SU-DHL-6 (cell line): ENCODE data around the gene C2orf80.

Experiments used
- EZH2phosphoT487 ChIP-seq: fragments of 200-600 bp; sonication (generic), shearing (Covaris generic); conservative IDR thresholded peaks from 2 replicates; pipeline ENCODE4 v1.6.1; 2018; ENCODE audit warnings: mild to moderate bottlenecking, antibody characterized with exemption, low read length, moderate library complexity, mixed read lengths
- TF ChIP-seq, protein P1 (sequence below): fragments of 200-600 bp; sonication (generic); IDR thresholded peaks from one replicate; pipeline ENCODE4 v1.5.1; 2017; ENCODE audit warnings: antibody characterized with exemption, mild to moderate bottlenecking, low read length, moderate library complexity; ENCODE audit not compliant: insufficient read depth, poor library complexity, severe bottlenecking

DNA sequence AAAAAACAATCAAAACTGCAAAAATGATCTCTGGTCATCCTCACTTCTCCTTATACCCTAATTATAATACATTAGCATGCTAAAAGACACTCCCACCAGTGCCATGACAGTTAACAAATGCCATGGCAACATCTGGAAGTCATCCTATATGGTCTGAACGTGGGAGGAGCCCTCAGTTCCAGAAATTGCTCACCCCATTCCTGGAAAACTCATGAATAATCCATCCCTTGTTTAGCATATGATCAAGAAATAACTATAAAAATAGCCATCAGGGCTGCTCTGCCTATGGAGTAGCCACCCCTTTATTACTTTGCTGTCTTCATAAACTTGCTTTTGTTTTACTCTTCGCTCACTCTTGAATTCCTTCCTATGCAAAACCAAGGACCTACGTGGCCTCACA is 5.7 kb upstream of the C2orf80 start:
- TF ChIP-seq, protein P1, sequence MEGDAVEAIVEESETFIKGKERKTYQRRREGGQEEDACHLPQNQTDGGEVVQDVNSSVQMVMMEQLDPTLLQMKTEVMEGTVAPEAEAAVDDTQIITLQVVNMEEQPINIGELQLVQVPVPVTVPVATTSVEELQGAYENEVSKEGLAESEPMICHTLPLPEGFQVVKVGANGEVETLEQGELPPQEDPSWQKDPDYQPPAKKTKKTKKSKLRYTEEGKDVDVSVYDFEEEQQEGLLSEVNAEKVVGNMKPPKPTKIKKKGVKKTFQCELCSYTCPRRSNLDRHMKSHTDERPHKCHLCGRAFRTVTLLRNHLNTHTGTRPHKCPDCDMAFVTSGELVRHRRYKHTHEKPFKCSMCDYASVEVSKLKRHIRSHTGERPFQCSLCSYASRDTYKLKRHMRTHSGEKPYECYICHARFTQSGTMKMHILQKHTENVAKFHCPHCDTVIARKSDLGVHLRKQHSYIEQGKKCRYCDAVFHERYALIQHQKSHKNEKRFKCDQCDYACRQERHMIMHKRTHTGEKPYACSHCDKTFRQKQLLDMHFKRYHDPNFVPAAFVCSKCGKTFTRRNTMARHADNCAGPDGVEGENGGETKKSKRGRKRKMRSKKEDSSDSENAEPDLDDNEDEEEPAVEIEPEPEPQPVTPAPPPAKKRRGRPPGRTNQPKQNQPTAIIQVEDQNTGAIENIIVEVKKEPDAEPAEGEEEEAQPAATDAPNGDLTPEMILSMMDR: no peak
- TF ChIP-seq EZH2phosphoT487: no peak
